Activated CD4-positive, alpha-beta T cell treated with anti-CD3 and anti-CD28 coated beads, Interleukin-2, amount 50 U/mL, for 1 hour (primary cell): Measurements from ENCODE around the gene C12orf42.
"Not testable (repeated sequence)": the region's sequence is repeated elsewhere in the genome, so short reads cannot be mapped to it uniquely, and the experiment has no call there.

Experiments used
- DNase-seq: peaks from one replicate; pipeline ENCODE4 v3.0.0-alpha.2; 2020

The C12orf42 gene

DNA sequence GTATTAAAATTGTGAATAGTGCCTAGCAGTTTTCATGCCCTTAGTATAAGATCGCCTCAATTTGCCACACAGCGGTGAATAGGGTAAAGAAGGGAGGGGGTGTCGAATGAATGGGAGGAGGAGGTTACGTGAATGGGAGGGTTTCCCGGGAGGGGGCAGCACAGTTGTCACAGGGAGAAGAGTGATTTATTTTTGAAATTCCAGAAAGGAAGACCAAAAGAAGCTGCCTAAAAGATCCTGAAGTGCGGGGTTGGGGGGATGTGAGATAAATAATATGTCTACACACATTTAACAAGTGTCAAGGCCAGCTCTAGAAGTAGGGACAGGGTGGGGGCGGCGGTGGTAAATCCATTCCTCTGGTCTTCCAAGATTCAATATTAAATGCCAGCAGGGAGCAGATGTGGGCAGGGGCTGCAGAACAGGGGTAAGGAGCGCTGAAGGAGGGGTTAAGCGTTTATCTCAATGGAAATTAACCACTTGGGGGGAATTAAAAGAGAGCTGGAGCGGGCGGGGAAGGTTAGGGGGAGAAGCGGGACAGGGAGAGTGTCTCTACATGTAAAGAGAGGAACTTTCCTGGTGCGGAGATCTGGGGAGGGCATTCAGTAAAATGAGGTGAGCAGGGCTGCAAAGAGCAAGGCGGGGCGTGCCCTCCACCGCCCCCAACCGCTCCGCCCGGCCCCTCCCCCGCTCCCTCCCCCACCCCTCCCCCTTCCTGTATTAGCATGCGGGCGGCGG lies 867 bp downstream of the C12orf42 start:
- DNase-seq, result no peak

DNA sequence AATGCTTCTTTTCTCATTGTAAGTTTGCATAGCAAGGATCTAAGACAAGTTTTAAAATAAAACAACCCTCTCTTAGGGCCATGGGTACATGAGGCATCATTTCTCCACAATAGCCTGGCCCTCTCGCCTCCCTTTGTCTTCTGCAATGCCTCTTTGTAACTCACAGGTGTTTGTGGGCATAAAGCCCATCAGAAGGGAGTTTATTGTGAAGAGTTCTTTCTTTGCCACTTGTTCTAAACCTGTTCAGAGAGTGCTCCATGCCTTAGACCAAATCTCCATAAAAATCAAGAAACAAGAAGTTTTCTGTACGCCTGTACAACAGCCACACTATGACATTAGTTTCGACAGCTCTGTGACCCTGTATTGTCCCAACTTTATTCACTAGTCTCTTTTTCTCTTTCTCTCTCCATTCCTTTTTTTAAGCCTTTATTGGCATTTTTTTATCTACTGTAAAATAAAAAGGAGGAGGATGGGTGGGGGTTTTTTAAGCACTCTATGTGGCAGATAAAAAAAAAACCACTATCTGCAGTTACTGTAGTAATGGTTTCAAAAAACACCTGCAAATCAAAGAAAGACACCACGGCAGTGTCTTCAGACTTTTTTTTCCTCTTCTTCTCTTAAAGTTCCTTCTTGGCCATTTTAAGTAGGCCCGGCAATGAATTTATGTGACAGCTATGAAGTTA lies 1.6 kb downstream of the C12orf42 start:
- DNase-seq, result no peak

- DNase-seq, result no peak
Measured at GRCh38 chr12:103493199-103493598, 2.6 kb downstream of the C12orf42 start.

GRCh38 chr12:103482365-103482764 lies 13.4 kb downstream of the C12orf42 start:
- DNase-seq, result no peak

DNA sequence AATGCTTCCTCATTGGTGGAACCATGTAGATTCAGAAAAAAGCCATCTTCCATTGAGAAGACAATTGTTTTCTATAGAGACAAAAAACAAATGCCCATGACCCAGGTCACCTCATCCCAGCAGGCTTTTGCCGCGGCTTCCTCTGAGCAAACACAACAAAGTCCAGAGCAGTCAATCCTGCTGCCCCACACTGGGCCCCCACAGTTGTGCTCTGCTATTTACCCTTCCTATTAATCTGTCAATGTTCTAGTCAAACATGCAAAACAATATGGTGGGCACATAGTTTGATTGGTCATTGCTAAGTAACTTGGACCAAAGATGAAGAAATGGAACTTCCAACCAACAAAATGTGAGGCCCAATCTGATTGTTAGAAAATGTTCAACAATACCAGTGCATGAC lies 20.7 kb downstream of the C12orf42 start:
- no peak for DNase-seq

- DNase-seq, result no peak
Measured at GRCh38 chr12:103470664-103471063, 25.1 kb downstream of the C12orf42 start.

GRCh38 chr12:103469719-103470118 lies 26.0 kb downstream of the C12orf42 start:
- no peak for DNase-seq

DNA sequence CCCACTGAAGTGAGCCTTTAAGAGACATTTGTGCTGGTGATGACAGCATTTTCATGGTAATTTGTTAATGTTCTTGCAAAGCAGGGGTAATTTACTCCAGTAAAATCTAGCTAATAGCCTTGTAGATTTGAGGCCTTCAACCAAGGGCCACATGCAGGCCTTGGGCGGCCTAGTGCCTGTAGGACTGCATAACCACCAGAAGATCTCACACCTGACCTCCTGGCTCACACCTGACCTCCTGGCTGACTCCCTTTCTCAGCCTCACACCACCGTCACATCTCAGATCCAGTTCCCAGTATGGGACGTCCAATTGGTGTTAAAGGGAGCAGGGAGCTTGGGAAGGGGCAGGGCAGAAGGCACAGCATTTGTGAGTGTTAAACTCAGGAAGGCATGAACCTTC lies 26.9 kb downstream of the C12orf42 start:
- DNase-seq, result no peak

DNA sequence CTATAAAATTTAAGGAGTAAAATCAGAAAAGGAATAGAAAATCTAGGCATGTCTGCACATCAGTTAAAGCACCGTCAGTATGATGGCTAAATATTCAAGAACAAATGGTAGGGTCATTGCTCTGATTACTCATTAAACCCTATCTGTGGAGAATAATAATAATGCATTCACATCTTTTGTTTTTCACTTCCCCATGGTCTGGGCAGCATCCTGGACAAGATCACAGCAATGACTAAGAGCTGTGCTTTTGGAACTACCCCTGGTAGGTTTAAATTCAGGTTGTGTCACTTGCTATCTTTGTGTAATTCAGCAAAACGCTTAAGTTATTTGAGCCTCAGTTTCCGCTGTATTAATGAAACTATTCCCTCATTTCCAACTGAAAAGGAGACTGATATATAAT lies 33.1 kb downstream of the C12orf42 start:
- DNase-seq, result no peak

DNA sequence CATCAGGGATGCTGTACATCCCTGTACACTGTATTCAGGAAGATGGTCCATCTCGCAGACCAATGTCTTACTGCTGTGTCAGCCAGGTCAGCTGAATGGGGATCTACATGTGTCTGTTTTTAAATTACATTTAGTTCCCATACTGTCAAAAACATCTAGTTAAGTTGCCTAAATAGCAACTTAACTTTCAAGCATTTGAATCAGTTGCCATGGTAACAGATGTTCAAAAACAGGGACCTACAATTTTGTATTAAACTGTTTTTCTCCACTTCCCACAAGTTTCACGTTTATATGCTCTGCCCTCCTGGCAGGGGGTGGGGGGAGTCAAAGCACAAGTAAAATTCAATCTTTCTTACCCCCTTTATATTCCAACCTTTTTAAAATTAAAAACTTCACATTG lies 38.3 kb downstream of the C12orf42 start:
- no peak for DNase-seq

DNA sequence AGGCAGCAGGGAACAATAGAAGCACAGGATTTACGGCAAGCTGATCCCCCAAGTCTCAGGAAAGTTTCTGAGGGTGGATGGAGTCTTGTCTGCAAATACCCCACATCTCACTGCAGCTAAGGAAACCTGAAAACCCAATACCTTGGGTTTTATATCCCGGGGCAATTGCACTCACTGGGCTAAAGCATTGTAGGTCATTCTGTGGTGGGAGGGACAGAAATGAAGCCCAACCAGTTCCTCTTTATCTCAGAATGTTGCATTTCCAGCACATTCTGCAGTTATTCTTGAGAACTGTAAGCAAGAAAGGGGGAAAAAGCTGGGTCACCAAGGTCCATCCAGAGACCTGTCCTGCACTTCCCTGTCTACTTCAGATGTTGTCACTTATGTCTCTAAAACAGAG lies 39.8 kb downstream of the C12orf42 start:
- DNase-seq, result no peak

DNA sequence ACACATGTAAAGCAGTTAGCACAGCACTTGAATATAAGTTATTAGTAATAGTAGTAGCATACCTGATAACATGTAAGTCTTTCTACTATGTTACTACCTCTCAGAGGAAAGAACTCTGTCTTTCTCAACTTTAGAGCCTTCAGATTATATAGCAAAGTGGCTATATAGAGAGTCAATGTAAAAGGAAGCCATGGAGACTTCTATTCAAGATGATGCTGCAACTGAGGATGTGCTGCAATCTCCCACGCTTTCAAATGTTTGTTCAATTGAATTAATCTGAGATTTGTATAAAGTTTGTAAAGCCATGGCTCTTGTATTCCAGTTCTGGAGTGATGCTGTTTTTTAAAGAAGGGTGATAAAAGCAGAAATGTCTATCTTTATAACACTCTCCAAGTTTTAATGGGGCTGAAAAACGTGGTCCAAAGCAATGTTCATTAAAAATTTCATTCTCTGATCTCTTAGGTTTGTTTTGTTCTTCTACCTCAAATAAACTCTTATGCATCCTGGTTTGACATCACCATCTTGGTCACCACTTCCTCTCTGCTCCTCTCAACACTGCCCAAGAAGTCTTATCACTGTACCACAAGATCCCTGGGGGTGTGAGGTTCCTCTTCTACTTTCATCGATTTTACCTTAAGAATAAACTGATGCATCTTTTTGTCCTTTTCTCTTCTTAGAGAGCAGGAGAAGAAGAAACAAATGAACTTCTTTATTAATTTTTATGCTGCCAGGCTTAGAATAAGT lies 40.6 kb downstream of the C12orf42 start:
- DNase-seq, result no peak

GRCh38 chr12:103444983-103445382 lies 50.8 kb downstream of the C12orf42 start:
- DNase-seq, result no peak

DNA sequence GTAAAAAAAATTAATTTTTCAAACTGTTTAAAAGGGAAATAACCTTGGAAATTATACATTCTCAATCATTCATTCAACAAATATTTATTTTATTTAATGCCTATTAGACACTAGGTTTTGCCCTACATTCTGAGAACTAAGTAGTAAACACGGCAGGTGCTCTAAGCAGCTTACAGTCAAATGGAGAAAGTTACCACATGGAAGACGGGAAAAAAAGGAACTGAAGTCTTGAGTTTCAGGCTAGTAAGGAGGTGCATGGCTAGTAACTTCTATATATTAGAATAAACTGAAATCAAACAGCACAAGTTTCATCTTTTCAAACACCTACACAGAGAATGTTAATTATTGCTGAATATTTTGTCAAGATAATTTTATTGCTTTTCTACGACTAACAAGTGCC lies 52.9 kb downstream of the C12orf42 start:
- no peak for DNase-seq

GRCh38 chr12:103442182-103442555 lies 53.6 kb downstream of the C12orf42 start:
- DNase-seq, result no peak

DNA sequence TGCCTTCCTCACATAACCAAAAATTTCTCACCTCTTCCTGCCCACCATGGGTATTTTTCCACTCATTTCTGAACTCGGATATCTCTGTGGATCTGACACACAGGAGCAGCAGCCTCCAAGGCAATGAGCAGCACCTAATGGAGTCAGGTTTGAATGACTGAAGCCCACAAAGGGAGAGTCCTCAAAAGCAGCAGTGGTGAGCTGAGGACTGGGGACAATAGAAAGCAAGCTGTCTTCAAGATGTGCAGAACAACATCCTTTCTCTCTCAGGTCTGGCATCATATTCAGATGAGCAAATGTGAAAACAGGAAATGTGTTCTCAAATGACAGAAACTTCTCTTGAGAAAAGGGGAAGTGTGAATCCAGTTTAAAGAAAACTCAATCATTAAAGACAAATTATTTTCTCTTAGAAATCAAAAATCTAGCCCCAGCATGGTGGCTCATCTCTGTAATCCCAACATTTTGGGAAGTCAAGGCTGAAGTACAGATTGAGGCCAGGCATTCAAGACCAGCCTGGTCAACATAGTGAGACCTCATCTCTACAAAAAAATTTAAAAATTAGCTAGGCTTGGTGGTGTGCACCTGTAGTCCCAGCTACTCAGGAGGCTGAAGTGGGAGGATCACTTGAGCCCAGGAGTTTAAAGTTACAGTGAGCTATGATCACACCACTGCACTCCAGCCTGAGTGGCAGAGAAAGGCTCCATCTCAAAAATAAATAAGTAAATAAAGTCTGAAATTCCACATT lies 54.2 kb downstream of the C12orf42 start:
- peak; percentile 3 for DNase-seq

GRCh38 chr12:103434165-103435105 lies 61.3 kb downstream of the C12orf42 start:
- DNase-seq, result not testable (repeated sequence)

DNA sequence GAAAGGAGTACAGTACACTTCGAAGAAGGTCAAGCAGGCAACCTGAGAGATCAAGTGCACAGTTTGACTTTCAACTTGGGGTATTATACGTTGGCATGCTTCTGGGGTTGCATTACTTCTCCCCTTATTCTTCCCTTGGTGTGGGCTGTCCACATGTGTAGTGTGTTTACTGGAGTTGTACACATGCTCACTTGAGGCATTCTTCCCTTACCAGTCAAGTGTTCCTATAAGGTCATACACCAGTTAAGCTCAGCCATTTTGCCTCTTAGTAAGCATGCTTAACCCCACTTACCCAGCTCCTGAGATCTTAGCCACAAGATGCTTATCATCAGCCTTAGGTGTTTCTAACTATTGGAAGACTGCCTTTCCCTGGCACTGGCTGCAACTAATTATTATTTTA lies 63.8 kb downstream of the C12orf42 start:
- no peak for DNase-seq

- DNase-seq, result no peak
Measured at GRCh38 chr12:103431387-103431786, 64.4 kb downstream of the C12orf42 start.

GRCh38 chr12:103425674-103426073 lies 70.1 kb downstream of the C12orf42 start:
- DNase-seq, result not testable (repeated sequence)

- DNase-seq, result not testable (repeated sequence)
Measured at GRCh38 chr12:103424849-103425586, 70.8 kb downstream of the C12orf42 start.
